GM12878 (cell line): ENCODE measurements around the gene DNAAF3. TPM values are rescaled to one million over a fixed set of nuclear protein-coding genes. Genes with fewer than 3 reads are reported as not detected.

Source experiments
- CEBPB ChIP-seq, 2 experiments: fragments of 150-350 bp in 1 of 2; IDR thresholded peaks; 2 replicates each; pipeline ENCODE4 v1.6.1; 2012 to 2014; ENCODE audit warnings: low read depth in 2 of 2, low read length in 2 of 2, borderline replicate concordance in 1 of 2, inconsistent platforms in 1 of 2
- CEBPZ ChIP-seq: fragments of 150-350 bp; IDR thresholded peaks from 2 replicates; pipeline ENCODE4 v1.6.1; 2016; ENCODE audit warnings: low read depth, low read length
- CREB1 ChIP-seq: IDR thresholded peaks from 2 replicates; pipeline ENCODE4 v1.6.1; 2012; ENCODE audit warnings: low read depth, mild to moderate bottlenecking, inconsistent platforms
- E2F8 ChIP-seq: fragments of 450-650 bp; IDR thresholded peaks from 2 replicates; pipeline ENCODE4 v1.6.1; 2018; ENCODE audit warnings: mild to moderate bottlenecking, low read depth, moderate library complexity; ENCODE audit not compliant: partially characterized antibody
- E4F1 ChIP-seq: fragments of 450-650 bp; IDR thresholded peaks from 2 replicates; pipeline ENCODE4 v1.6.1; 2018; ENCODE audit warnings: borderline replicate concordance, mild to moderate bottlenecking; ENCODE audit not compliant: partially characterized antibody
- ELK1 ChIP-seq: IDR thresholded peaks from 2 replicates; pipeline ENCODE4 v1.6.1; 2012; ENCODE audit warnings: low read depth, low read length, improper control_type of control experiment
- ESRRA ChIP-seq: IDR thresholded peaks from 2 replicates; pipeline ENCODE4 v1.6.1; 2012; ENCODE audit warnings: mild to moderate bottlenecking, low read length, improper control_type of control experiment
- IRF4 ChIP-seq: IDR thresholded peaks from 2 replicates; pipeline ENCODE4 v1.6.1; 2011; ENCODE audit warnings: low read depth, low read length
- JUND ChIP-seq: IDR thresholded peaks from 2 replicates; pipeline ENCODE4 v1.6.1; 2012; ENCODE audit warnings: low read depth, mild to moderate bottlenecking, low read length, improper control_type of control experiment, moderate library complexity
- LARP7 ChIP-seq: fragments of 450-650 bp; IDR thresholded peaks from 2 replicates; pipeline ENCODE4 v1.6.1; 2017; ENCODE audit warnings: mild to moderate bottlenecking
- MYB ChIP-seq: fragments of 150-350 bp; IDR thresholded peaks from 2 replicates; pipeline ENCODE4 v1.6.1; 2014; ENCODE audit warnings: mild to moderate bottlenecking, low read depth, low read length, borderline replicate concordance
- PAX5 ChIP-seq: IDR thresholded peaks from 2 replicates; pipeline ENCODE4 v1.6.1; 2011; ENCODE audit warnings: low read depth, low read length, borderline replicate concordance
- POLR2AphosphoS5 ChIP-seq: IDR thresholded peaks from 2 replicates; pipeline ENCODE4 v1.6.1; 2011; ENCODE audit warnings: mild to moderate bottlenecking, low read length, inconsistent platforms
- SIX5 ChIP-seq: IDR thresholded peaks from 2 replicates; pipeline ENCODE4 v1.6.1; 2011; ENCODE audit warnings: mild to moderate bottlenecking, low read depth, low read length, moderate library complexity; ENCODE audit not compliant: severe bottlenecking
- SMARCA5 ChIP-seq: fragments of 450-650 bp; IDR thresholded peaks from 2 replicates; pipeline ENCODE4 v1.6.1; 2017; ENCODE audit warnings: mild to moderate bottlenecking
- SRF ChIP-seq, 2 experiments: IDR thresholded peaks; 2 replicates each; pipeline ENCODE4 v1.6.1; 2011; ENCODE audit warnings: low read depth in 2 of 2, low read length in 2 of 2, mild to moderate bottlenecking in 1 of 2, moderate library complexity in 1 of 2
- TCF7 ChIP-seq: IDR thresholded peaks from 2 replicates; pipeline ENCODE4 v1.6.1; 2014; ENCODE audit warnings: antibody characterized with exemption, borderline replicate concordance
- USF1 ChIP-seq: IDR thresholded peaks from 2 replicates; pipeline ENCODE4 v1.6.1; 2011; ENCODE audit warnings: borderline replicate concordance, low read depth, mild to moderate bottlenecking, moderate library complexity, mixed read lengths, low read length; ENCODE audit not compliant: insufficient read depth; ENCODE audit errors: extremely low read length
- YY1 ChIP-seq: IDR thresholded peaks from 2 replicates; pipeline ENCODE4 v1.6.1; 2011; ENCODE audit warnings: low read depth, mild to moderate bottlenecking, low read length
- ZNF24 ChIP-seq: fragments of 450-650 bp; IDR thresholded peaks from 2 replicates; pipeline ENCODE4 v1.6.1; 2017; ENCODE audit warnings: antibody characterized with exemption, mild to moderate bottlenecking
- polyA plus RNA-seq, 11 experiments: library from polyadenylated mRNA; depleted of rRNA in 4 of 11; unstranded in 6 of 11; stranded (reverse) in 5 of 11; fragments of >200 nt; fragmentation: Nextera tagmentation in 4 of 11; fragmentation: Illumina TruSeq in 1 of 11; extraction: Ambion mirVana in 4 of 11; extraction: Trizol in 1 of 11; gene quantifications; 1 replicate in 1 of 11; 2 replicates in 10 of 11; pipeline versions ENCODE4 v1.2.1 to v1.2.3, GENCODE V29; 2011 to 2016; ENCODE audit warnings: inconsistent platforms in 2 of 11, missing spikeins in 2 of 11, low read depth in 1 of 11
- total RNA-seq, 4 experiments: library from RNA; depleted of rRNA in 3 of 4; stranded (reverse); fragments of >200 nt in 3 of 4; fragmentation: Illumina TruSeq in 1 of 4; extraction: Trizol in 1 of 4; gene quantifications; 2 replicates each; pipeline versions ENCODE4 v1.2.1 to v1.2.3, GENCODE V29; 2013 to 2021

Gene DNAAF3
- total and polyA plus RNA-seq, 10 of the 15 experiments (the other 5 are each of a cell fraction or from before 2014, with no cell fraction given), result not detected

GRCh38 chr19:55197528-55197927 is 31.1 kb upstream of the DNAAF3 start (continued):
- TF ChIP-seq CEBPZ, result no peak
- no peak for TF ChIP-seq SMARCA5
- TF ChIP-seq JUND, result no peak
- TF ChIP-seq SRF (IDR thresholded peaks at IDR 0.05; ENCODE audit: low read depth in 2 of 2, low read length in 2 of 2), result no peak
- TF ChIP-seq TCF7, result no peak
- TF ChIP-seq ELK1, result no peak
- no peak for TF ChIP-seq E2F8
- TF ChIP-seq SIX5, result peak; percentile 95
- TF ChIP-seq ZNF24, result no peak
- no peak for TF ChIP-seq POLR2AphosphoS5
- no peak for TF ChIP-seq MYB
- TF ChIP-seq CREB1, result peak; percentile 77
- TF ChIP-seq USF1, result no peak
- TF ChIP-seq PAX5, result no peak
- TF ChIP-seq E4F1, result no peak
- TF ChIP-seq YY1, result 0 out of 2 replicates have a peak, but pooled peaks have one; percentile 32
- no peak for TF ChIP-seq CEBPB (IDR thresholded peaks at IDR 0.05; ENCODE audit: borderline replicate concordance in 1 of 2, low read depth in 2 of 2, low read length in 2 of 2)
- no peak for TF ChIP-seq ESRRA
- TF ChIP-seq IRF4, result no peak
- TF ChIP-seq LARP7, result no peak
